Measurements from ENCODE around the gene NFIX.
A peak's percentile ranks its signal among the peaks of the same experiment; 100 is the strongest.

- TF ChIP-seq CTCF (conservative IDR thresholded peaks at IDR 0.05) (no peak), ZFX (IDR thresholded peaks at IDR 0.05) (peak; percentile 67)
These were observed 121.3 kb downstream of the NFIX start, which contains the start of gene TRMT1 for GRCh38 chr19:13116282-13117175.

All from C4-2B (cell line).